ENCODE results near the gene IMMP2L. TPM values are rescaled to one million over a fixed set of nuclear protein-coding genes. Genes with fewer than 3 reads are reported as not detected.
A peak's percentile ranks its signal among the peaks of the same experiment; 100 is the strongest.

IMMP2L gene
- total RNA-seq, 1 experiment from 2014 or later, result 8.6 TPM

DNA sequence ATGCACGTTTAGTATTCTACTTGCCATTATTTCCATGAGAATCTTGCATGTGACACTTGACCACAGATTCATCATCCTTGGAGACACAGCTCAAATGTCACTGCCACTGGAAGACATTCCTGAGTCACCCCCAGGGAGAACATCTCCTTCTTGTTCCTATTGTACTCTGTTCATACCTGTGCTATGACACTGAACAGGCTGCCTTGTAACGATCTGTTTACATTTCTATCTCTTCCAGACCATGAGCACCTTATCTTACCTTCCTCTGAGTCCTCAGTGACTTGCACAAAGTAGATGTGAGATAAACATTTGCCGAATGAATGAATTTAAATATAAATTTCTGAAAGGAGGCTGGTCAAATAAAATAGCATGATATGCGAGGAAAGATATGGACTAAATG, 803.2 kb downstream of the IMMP2L start:
- Histone ChIP-seq H3K9ac (ENCODE audit: low read length) (no peak overlapping the region), H3K4me1 (ENCODE audit: insufficient read depth, low read length) (peaks cover 18% of the 10 kb centered on the region), H3K9me3 (ENCODE audit: low read length) (no peaks in the 10 kb centered on the region), H4K20me1 (ENCODE audit: low read length) (no peaks in the 10 kb centered on the region), H3K9me2 (replicated peaks; ENCODE audit: low read length) (no peaks in the 10 kb centered on the region), H3K27ac (ENCODE audit: low read length) (peak overlapping the region; percentile 72), H3K36me3 (ENCODE audit: low read depth, low read length) (no peaks in the 10 kb centered on the region), H3K4me2 (ENCODE audit: low read length) (peak overlapping the region; percentile 58), H3K79me2 (ENCODE audit: low read length) (no peaks in the 10 kb centered on the region), H3F3A (ENCODE audit: low read length, unreplicated experiment) (no peaks in the 10 kb centered on the region), H2AFZ (ENCODE audit: low read length) (no peak overlapping the region), H3K4me3 (ENCODE audit: low read length) (no peak overlapping the region), H3K27me3 (ENCODE audit: low read length) (no peaks in the 10 kb centered on the region)
- TF ChIP-seq, protein P1, sequence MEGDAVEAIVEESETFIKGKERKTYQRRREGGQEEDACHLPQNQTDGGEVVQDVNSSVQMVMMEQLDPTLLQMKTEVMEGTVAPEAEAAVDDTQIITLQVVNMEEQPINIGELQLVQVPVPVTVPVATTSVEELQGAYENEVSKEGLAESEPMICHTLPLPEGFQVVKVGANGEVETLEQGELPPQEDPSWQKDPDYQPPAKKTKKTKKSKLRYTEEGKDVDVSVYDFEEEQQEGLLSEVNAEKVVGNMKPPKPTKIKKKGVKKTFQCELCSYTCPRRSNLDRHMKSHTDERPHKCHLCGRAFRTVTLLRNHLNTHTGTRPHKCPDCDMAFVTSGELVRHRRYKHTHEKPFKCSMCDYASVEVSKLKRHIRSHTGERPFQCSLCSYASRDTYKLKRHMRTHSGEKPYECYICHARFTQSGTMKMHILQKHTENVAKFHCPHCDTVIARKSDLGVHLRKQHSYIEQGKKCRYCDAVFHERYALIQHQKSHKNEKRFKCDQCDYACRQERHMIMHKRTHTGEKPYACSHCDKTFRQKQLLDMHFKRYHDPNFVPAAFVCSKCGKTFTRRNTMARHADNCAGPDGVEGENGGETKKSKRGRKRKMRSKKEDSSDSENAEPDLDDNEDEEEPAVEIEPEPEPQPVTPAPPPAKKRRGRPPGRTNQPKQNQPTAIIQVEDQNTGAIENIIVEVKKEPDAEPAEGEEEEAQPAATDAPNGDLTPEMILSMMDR (conservative IDR thresholded peaks at IDR 0.05; ENCODE audit: low read depth, low read length), result no peak
- TF ChIP-seq EZH2 (IDR thresholded peaks at IDR 0.05; ENCODE audit: low read length, unreplicated experiment) (no peak), EZH2phosphoT487 (IDR thresholded peaks at IDR 0.05; ENCODE audit: borderline replicate concordance, low read length) (no peak)
- CTCF ChIA-PET, result interaction anchor here (0.6 kb wide), 1 partner anchor 156 kb away, joined by 6 read pairs; no protein-coding TSS in a partner anchor
- intact Hi-C loops (cut with micrococcal nuclease), result no loop called here
- DNase-seq, result peak; percentile 79
- BruUV-seq (replicated peaks), result no TSS peak
- peak; percentile 96 for ATAC-seq
- POLR2A ChIA-PET (ENCODE audit: unreplicated experiment), result interaction anchor here (0.5 kb wide), 1 partner anchor 83 kb away, joined by 3 read pairs; no protein-coding TSS in a partner anchor

GRCh38 chr7:110754649-110755048, 807.6 kb downstream of the IMMP2L start:
- H3K36me3 ChIP-seq (ENCODE audit: low read depth, low read length), result no peaks in the 10 kb centered on the region
- DNase-seq (no peak), ATAC-seq (no peak)
- no peak overlapping the region for H3K4me3 ChIP-seq (ENCODE audit: low read length)
- no peak overlapping the region for H3K4me2 ChIP-seq (ENCODE audit: low read length)
- BruUV-seq (replicated peaks), result no TSS peak
- no peaks in the 10 kb centered on the region for H4K20me1 ChIP-seq (ENCODE audit: low read length)
- TF ChIP-seq, protein P1 (conservative IDR thresholded peaks at IDR 0.05; ENCODE audit: low read depth, low read length), result no peak
- TF ChIP-seq EZH2phosphoT487 (IDR thresholded peaks at IDR 0.05; ENCODE audit: borderline replicate concordance, low read length), result no peak
- no peak for TF ChIP-seq EZH2 (IDR thresholded peaks at IDR 0.05; ENCODE audit: low read length, unreplicated experiment)
- no peak overlapping the region for H2AFZ ChIP-seq (ENCODE audit: low read length)
- peaks cover 18% of the 10 kb centered on the region for H3K4me1 ChIP-seq (ENCODE audit: insufficient read depth, low read length)
- H3K27ac ChIP-seq (ENCODE audit: low read length), result no peak overlapping the region
- ChIA-PET CTCF (no interaction called here), POLR2A (ENCODE audit: unreplicated experiment) (no interaction called here)
- H3F3A ChIP-seq (ENCODE audit: low read length, unreplicated experiment), result no peaks in the 10 kb centered on the region
- no peaks in the 10 kb centered on the region for H3K79me2 ChIP-seq (ENCODE audit: low read length)
- no peaks in the 10 kb centered on the region for H3K27me3 ChIP-seq (ENCODE audit: low read length)
- H3K9me3 ChIP-seq (ENCODE audit: low read length), result no peaks in the 10 kb centered on the region
- intact Hi-C loops (cut with micrococcal nuclease), result no loop called here
- H3K9me2 ChIP-seq (replicated peaks; ENCODE audit: low read length), result no peaks in the 10 kb centered on the region
- no peak overlapping the region for H3K9ac ChIP-seq (ENCODE audit: low read length)

GRCh38 chr7:110750931-110751605, 811.2 kb downstream of the IMMP2L start:
- Histone ChIP-seq H3K4me2 (ENCODE audit: low read length) (no peak overlapping the region), H3K9ac (ENCODE audit: low read length) (no peak overlapping the region), H3K9me3 (ENCODE audit: low read length) (no peaks in the 10 kb centered on the region), H3K27me3 (ENCODE audit: low read length) (no peaks in the 10 kb centered on the region), H3K27ac (ENCODE audit: low read length) (no peak overlapping the region), H3K4me3 (ENCODE audit: low read length) (no peak overlapping the region), H2AFZ (ENCODE audit: low read length) (no peak overlapping the region), H3K79me2 (ENCODE audit: low read length) (no peaks in the 10 kb centered on the region), H3F3A (ENCODE audit: low read length, unreplicated experiment) (no peaks in the 10 kb centered on the region), H3K9me2 (replicated peaks; ENCODE audit: low read length) (no peaks in the 10 kb centered on the region), H3K36me3 (ENCODE audit: low read depth, low read length) (no peaks in the 10 kb centered on the region), H3K4me1 (ENCODE audit: insufficient read depth, low read length) (no peaks in the 10 kb centered on the region), H4K20me1 (ENCODE audit: low read length) (no peaks in the 10 kb centered on the region)
- TF ChIP-seq, protein P1 (conservative IDR thresholded peaks at IDR 0.05; ENCODE audit: low read depth, low read length), result no peak
- TF ChIP-seq EZH2 (IDR thresholded peaks at IDR 0.05; ENCODE audit: low read length, unreplicated experiment) (no peak), EZH2phosphoT487 (IDR thresholded peaks at IDR 0.05; ENCODE audit: borderline replicate concordance, low read length) (no peak)
- intact Hi-C loops (cut with micrococcal nuclease), result no loop called here
- no peak for ATAC-seq
- POLR2A ChIA-PET (ENCODE audit: unreplicated experiment), result no interaction called here
- CTCF ChIA-PET, result no interaction called here
- no peak for DNase-seq
- no TSS peak for BruUV-seq (replicated peaks)
